Karpas-422 (cell line): ENCODE data around the gene LDB1. TPM values are rescaled to one million over a fixed set of nuclear protein-coding genes. Genes with fewer than 3 reads are reported as not detected.

Source experiments
- DNase-seq: peaks from one replicate; pipeline ENCODE4 v3.0.0-alpha.2; 2015
- H2AFZ ChIP-seq: fragments of 200-600 bp; sonication (generic); 2 replicates; pipeline ENCODE4 v1.6.1; 2014; ENCODE audit warnings: antibody characterized with exemption, low read length, mixed read lengths
- H3K27ac ChIP-seq: fragments of 200-600 bp; sonication (generic); 2 replicates; pipeline ENCODE4 v1.5.1; 2014; ENCODE audit warnings: mild to moderate bottlenecking, low read length, moderate library complexity
- H3K27me3 ChIP-seq: fragments of 200-600 bp; sonication (generic); 2 replicates; pipeline ENCODE4 v1.6.1; 2014; ENCODE audit warnings: low read length, mixed read lengths
- H3K36me3 ChIP-seq: fragments of 200-600 bp; sonication (generic); 2 replicates; pipeline ENCODE4 v1.6.1; 2014; ENCODE audit warnings: low read length, mixed read lengths; ENCODE audit not compliant: insufficient read depth
- H3K4me1 ChIP-seq: fragments of 200-600 bp; sonication (generic); 2 replicates; pipeline ENCODE4 v1.6.1; 2014; ENCODE audit warnings: mild to moderate bottlenecking, low read length, mixed read lengths
- H3K4me2 ChIP-seq: fragments of 200-600 bp; sonication (generic); 2 replicates; pipeline ENCODE4 v1.6.1; 2014; ENCODE audit warnings: low read length, low read depth, mild to moderate bottlenecking; ENCODE audit not compliant: poor library complexity, severe bottlenecking
- H3K4me3 ChIP-seq: fragments of 200-600 bp; sonication (generic); 2 replicates; pipeline ENCODE4 v1.5.1; 2014; ENCODE audit warnings: mild to moderate bottlenecking, antibody characterized with exemption, low read length, mixed read lengths
- H3K79me2 ChIP-seq: fragments of 200-600 bp; sonication (generic); 2 replicates; pipeline ENCODE4 v1.6.1; 2014; ENCODE audit warnings: mild to moderate bottlenecking, low read length, mixed read lengths
- H3K9ac ChIP-seq: fragments of 200-600 bp; sonication (generic); 2 replicates; pipeline ENCODE4 v1.6.0; 2014; ENCODE audit warnings: low read length
- H3K9me2 ChIP-seq: fragments of 200-600 bp; sonication (generic), shearing (Covaris generic); replicated peaks from 2 replicates; pipeline ENCODE4 v1.6.0; 2014; ENCODE audit warnings: mild to moderate bottlenecking, low read length, moderate library complexity; ENCODE audit not compliant: insufficient read depth
- H3K9me3 ChIP-seq: fragments of 300-700, 200-600 bp; sonication (generic); 2 replicates; pipeline ENCODE4 v1.6.1; 2014; ENCODE audit warnings: low read length, mixed read lengths
- H4K20me1 ChIP-seq: fragments of 200-600 bp; sonication (generic); 2 replicates; pipeline ENCODE4 v1.6.1; 2014; ENCODE audit warnings: mild to moderate bottlenecking, antibody characterized with exemption, low read length, low read depth; ENCODE audit not compliant: insufficient read depth
- small RNA-seq: library from RNA; depleted of rRNA; stranded (forward); fragments of <200 nt; gene quantifications from one replicate; pipeline ENCODE3, GENCODE V24; 2014
- total RNA-seq: library from RNA; depleted of rRNA; stranded (reverse); fragments of >200 nt; shearing (Covaris generic); gene quantifications from 2 replicates; pipeline ENCODE4 v1.2.3, GENCODE V29; 2014; ENCODE audit warnings: low replicate concordance; rRNA removed

The LDB1 gene
- total RNA-seq, 1 experiment from 2014 or later, result 24.7 TPM

GRCh38 chr10:102066399-102067088 is 53.6 kb downstream of the LDB1 start:
- peaks cover 26% of the 10 kb centered on the region for H3K79me2 ChIP-seq
- H2AFZ ChIP-seq, result no peak overlapping the region
- peak overlapping the region; percentile 71 for H3K4me2 ChIP-seq
- peak overlapping the region; percentile 82 for H3K4me3 ChIP-seq
- peak overlapping the region; percentile 84 for H3K9ac ChIP-seq
- peak overlapping the region; percentile 69; the same call in 1 of the 2 replicates for H3K27ac ChIP-seq
- no peaks in the 10 kb centered on the region for H3K9me3 ChIP-seq
- peaks cover 5% of the 10 kb centered on the region; the same call in 1 of the 2 replicates for H4K20me1 ChIP-seq
- H3K27me3 ChIP-seq, result no peaks in the 10 kb centered on the region
- DNase-seq, result no peak
- H3K9me2 ChIP-seq, result no peaks in the 10 kb centered on the region
- no peaks in the 10 kb centered on the region for H3K36me3 ChIP-seq
- H3K4me1 ChIP-seq, result peaks cover 17% of the 10 kb centered on the region

GRCh38 chr10:102065561-102066398 is 54.4 kb downstream of the LDB1 start:
- H3K79me2 ChIP-seq, result peaks cover 26% of the 10 kb centered on the region
- H3K9me3 ChIP-seq, result no peaks in the 10 kb centered on the region
- peaks cover 17% of the 10 kb centered on the region for H3K4me1 ChIP-seq
- H4K20me1 ChIP-seq, result peaks cover 5% of the 10 kb centered on the region; the same call in 1 of the 2 replicates
- H3K9me2 ChIP-seq, result no peaks in the 10 kb centered on the region
- peak; percentile 54 for DNase-seq
- H3K9ac ChIP-seq, result peak overlapping the region; percentile 84
- H3K4me2 ChIP-seq, result peak overlapping the region; percentile 71
- peak overlapping the region; percentile 82 for H3K4me3 ChIP-seq
- no peaks in the 10 kb centered on the region for H3K27me3 ChIP-seq
- H2AFZ ChIP-seq, result no peak overlapping the region
- H3K27ac ChIP-seq, result peak overlapping the region; percentile 69
- no peaks in the 10 kb centered on the region for H3K36me3 ChIP-seq

DNA sequence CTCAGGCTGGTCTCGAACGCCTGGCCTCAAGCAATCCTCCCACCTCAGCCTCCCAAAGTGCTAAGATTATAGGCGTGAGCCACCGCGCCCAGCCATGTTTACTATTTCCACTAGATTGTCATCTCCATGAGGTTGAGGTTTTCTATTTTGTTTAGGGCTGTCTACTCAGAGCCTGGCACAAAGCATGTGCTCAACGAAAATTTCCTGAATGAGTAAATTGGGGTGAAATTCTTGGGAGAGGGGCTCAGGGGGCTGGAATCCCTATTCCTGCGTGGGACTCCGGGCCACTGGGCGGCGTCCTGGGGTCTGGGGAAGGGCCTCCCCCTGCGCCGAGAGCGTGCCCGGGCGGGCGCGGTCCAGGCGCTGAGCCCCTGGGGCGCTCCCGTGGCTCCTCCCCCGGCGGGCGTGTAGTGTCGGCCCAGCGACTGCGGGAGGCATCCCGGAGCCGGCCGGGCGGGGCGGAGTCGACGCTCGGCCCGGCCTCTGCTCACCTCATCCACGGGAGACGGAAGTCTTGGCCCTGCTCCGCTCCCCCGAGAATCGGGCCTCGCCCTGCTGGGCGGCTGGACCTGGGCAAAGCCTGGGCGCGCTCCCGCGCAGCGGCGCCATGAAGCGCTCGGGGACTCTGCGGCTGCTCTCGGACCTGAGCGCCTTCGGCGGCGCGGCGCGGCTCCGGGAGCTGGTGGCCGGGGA is 55.2 kb downstream of the LDB1 start, which contains the start of gene HPS6:
Gene HPS6, plus strand, starts transcription at position 482 of the 693 bp plus-strand sequence. Its CDS starts 126 bp downstream, at position 608.
- H3K4me1 ChIP-seq, result peaks cover 17% of the 10 kb centered on the region
- peaks cover 26% of the 10 kb centered on the region for H3K79me2 ChIP-seq
- H3K4me3 ChIP-seq, result peak within 1 kb of the TSS; percentile 82
- no peaks in the 10 kb centered on the region for H3K36me3 ChIP-seq
- H2AFZ ChIP-seq, result peak within 1 kb of the TSS; percentile 43; the same call in 1 of the 2 replicates
- no peaks in the 10 kb centered on the region for H3K27me3 ChIP-seq
- DNase-seq, result peak; percentile 93
- H3K9ac ChIP-seq, result peak within 1 kb of the TSS; percentile 84
- peak within 1 kb of the TSS; percentile 69 for H3K27ac ChIP-seq
- no peaks in the 10 kb centered on the region for H3K9me2 ChIP-seq
- peaks cover 5% of the 10 kb centered on the region; the same call in 1 of the 2 replicates for H4K20me1 ChIP-seq
- no peaks in the 10 kb centered on the region for H3K9me3 ChIP-seq
- H3K4me2 ChIP-seq, result peak within 1 kb of the TSS; percentile 71

DNA sequence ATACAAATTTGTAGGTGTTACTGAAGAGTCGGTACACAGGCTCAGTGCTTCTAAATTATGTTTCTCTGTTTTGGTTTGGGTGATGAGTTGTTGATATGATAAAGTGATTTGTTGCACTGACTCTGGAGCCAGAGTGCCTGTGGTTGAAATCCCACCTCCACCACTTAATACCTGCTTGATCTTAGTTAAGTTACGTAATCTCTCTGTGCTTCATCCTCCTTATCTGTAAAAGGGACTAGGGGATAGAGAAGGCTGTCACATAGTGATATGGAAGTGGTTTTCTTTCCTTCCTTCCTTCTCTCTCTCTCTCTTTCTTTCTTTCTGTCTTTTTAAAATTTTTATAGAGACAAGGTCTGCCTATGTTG is 55.7 kb downstream of the LDB1 start:
- Histone ChIP-seq H3K9ac (peak overlapping the region; percentile 70), H3K9me2 (no peaks in the 10 kb centered on the region), H2AFZ (0 out of 2 replicates have a peak overlapping the region, but pooled peaks have one; percentile 43)

DNA sequence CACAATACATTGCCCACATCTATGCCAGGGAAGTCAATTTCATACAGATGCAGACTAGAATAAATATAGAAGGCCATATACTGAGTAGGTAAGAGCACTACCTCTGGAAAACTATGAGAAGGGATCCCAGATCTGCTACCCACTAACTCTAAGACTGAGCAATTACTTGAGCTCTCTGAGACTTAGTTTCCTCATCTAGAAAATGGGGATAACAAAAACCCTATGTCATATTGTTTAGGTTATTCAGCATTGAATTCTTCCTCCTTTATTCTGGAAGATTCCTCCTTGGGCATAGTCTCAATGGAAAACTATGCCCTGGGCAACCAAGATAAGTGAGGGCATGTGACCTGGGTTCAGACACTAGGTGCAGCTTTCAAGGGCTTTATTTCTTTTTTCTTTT is 60.2 kb downstream of the LDB1 start:
- Histone ChIP-seq H3K9me2 (no peaks in the 10 kb centered on the region), H3K4me3 (no peak overlapping the region), H3K4me1 (peaks cover 11% of the 10 kb centered on the region), H3K27ac (no peak overlapping the region), H3K4me2 (no peak overlapping the region), H3K9me3 (no peaks in the 10 kb centered on the region), H3K27me3 (no peaks in the 10 kb centered on the region), H3K79me2 (peaks cover 7% of the 10 kb centered on the region), H4K20me1 (no peaks in the 10 kb centered on the region), H3K9ac (no peak overlapping the region), H3K36me3 (no peaks in the 10 kb centered on the region), H2AFZ (no peak overlapping the region)
- no peak for DNase-seq

More for the DNA sequence above, 55.7 kb downstream of the LDB1 start:
- Histone ChIP-seq H3K27ac (peak overlapping the region; percentile 54; the same call in 1 of the 2 replicates), H3K9me3 (no peaks in the 10 kb centered on the region), H3K79me2 (peaks cover 26% of the 10 kb centered on the region), H3K27me3 (no peaks in the 10 kb centered on the region), H3K4me2 (peak overlapping the region; percentile 71), H3K4me3 (peak overlapping the region; percentile 82), H4K20me1 (peaks cover 5% of the 10 kb centered on the region; the same call in 1 of the 2 replicates), H3K4me1 (peaks cover 17% of the 10 kb centered on the region), H3K36me3 (no peaks in the 10 kb centered on the region)
- no peak for DNase-seq

Small RNAs within 50 kb of the gene (small RNA-seq; reads per million reads assigned to genes)
- gene AL500527.1 (not detected), gene AL500527.2 (not detected)

Other genes starting within 250 kb of the LDB1 start
- gene ARMH3, start 64.2 kb downstream of the LDB1 start, total RNA-seq, result 3.7 and 4.1 TPM in 2 replicates
- gene HPS6, start 55.0 kb downstream of the LDB1 start, total RNA-seq, result 7.1 and 19.4 TPM in 2 replicates
- gene PPRC1, start 12.7 kb upstream of the LDB1 start, total RNA-seq, result 8.6 and 10.2 TPM in 2 replicates
- gene NOLC1, start 32.0 kb upstream of the LDB1 start, total RNA-seq, result 22.6 and 37.6 TPM in 2 replicates
- gene ELOVL3, start 105.9 kb upstream of the LDB1 start, total RNA-seq, result not detected in 2 replicates
- not detected in 2 replicates for gene PITX3, start 121.1 kb upstream of the LDB1 start, total RNA-seq
- gene GBF1, start 125.2 kb upstream of the LDB1 start, total RNA-seq, result 7.6 and 12.5 TPM in 2 replicates